HG03439 (cell line): ENCODE results near the gene CD3E.
"Not testable (repeated sequence)": the region's sequence is repeated elsewhere in the genome, so short reads cannot be mapped to it uniquely, and the experiment has no call there.

Experiments used
- ATAC-seq: cut with Tn5 transposase; IDR thresholded peaks from one replicate; pipeline ENCODE4 v1.9.1; 2021; ENCODE audit warnings: mild to moderate bottlenecking, moderate library complexity; ENCODE audit not compliant: unreplicated experiment

Gene CD3E

GRCh38 chr11:118289401-118289800 is 15.1 kb upstream of the CD3E start:
- no peak for ATAC-seq

- no peak for ATAC-seq
These were observed 13.6 kb upstream of the CD3E start for GRCh38 chr11:118290923-118291322.

GRCh38 chr11:118291477-118292135 is 12.9 kb upstream of the CD3E start:
- ATAC-seq, result no peak

GRCh38 chr11:118294053-118294452 is 10.5 kb upstream of the CD3E start:
- ATAC-seq, result no peak

- no peak for ATAC-seq
These were observed 9.3 kb upstream of the CD3E start for GRCh38 chr11:118295199-118295598.

GRCh38 chr11:118295815-118296454 is 8.6 kb upstream of the CD3E start:
- no peak for ATAC-seq

GRCh38 chr11:118301600-118302195 is 2.8 kb upstream of the CD3E start:
- ATAC-seq, result no peak

GRCh38 chr11:118304227-118304567 is 333 bp upstream of the CD3E start:
- no peak for ATAC-seq

GRCh38 chr11:118305726-118306125 is 1.2 kb downstream of the CD3E start:
- no peak for ATAC-seq

GRCh38 chr11:118306556-118306955 is 2.0 kb downstream of the CD3E start:
- ATAC-seq, result no peak

- ATAC-seq, result not testable (repeated sequence)
These were observed 4.5 kb downstream of the CD3E start for GRCh38 chr11:118308995-118309528.

- ATAC-seq, result no peak
These were observed 5.7 kb downstream of the CD3E start for GRCh38 chr11:118310271-118310670.

- no peak for ATAC-seq
These were observed 6.4 kb downstream of the CD3E start for GRCh38 chr11:118310781-118311485.

- ATAC-seq, result no peak
These were observed 7.0 kb downstream of the CD3E start for GRCh38 chr11:118311518-118311917.

- no peak for ATAC-seq
These were observed 7.8 kb downstream of the CD3E start for GRCh38 chr11:118312328-118312727.

GRCh38 chr11:118313242-118313641 is 8.7 kb downstream of the CD3E start:
- ATAC-seq, result no peak

- ATAC-seq, result no peak
These were observed 10.5 kb downstream of the CD3E start for GRCh38 chr11:118314988-118315411.

GRCh38 chr11:118318124-118318523 is 13.6 kb downstream of the CD3E start:
- no peak for ATAC-seq

- ATAC-seq, result no peak
These were observed 14.2 kb downstream of the CD3E start for GRCh38 chr11:118318581-118319336.

- no peak for ATAC-seq
These were observed 14.8 kb downstream of the CD3E start for GRCh38 chr11:118319337-118319707.

GRCh38 chr11:118320515-118320914 is 16.0 kb downstream of the CD3E start:
- ATAC-seq, result no peak
